ENCODE data around the gene CCDC171.
A peak's percentile ranks its signal among the peaks of the same experiment; 100 is the strongest.
"Not testable (repeated sequence)": the region's sequence is repeated elsewhere in the genome, so short reads cannot be mapped to it uniquely, and the experiment has no call there.

CCDC171 gene

DNA sequence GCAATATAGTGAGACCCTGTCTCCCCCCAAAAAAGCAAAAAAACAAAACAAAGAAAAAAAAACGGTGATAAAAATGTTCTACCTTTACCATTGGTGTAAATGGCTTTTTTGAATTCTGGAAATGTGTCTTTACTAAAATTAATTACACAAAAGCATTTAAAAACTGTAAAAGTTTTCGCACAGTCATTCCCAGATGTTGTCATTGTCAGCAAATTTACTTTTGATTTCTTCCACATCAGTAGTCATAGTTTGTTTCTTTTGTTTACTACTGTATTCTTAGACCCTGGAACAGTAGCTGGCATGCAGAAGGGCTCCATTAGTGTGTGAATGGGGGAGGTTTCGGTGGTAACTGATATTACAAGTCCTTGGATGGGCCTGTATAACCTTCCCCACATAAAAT is 39.5 kb downstream of the CCDC171 start:
- no peak for DNase-seq (ENCODE audit: low read depth)
- TF ChIP-seq, protein P1, sequence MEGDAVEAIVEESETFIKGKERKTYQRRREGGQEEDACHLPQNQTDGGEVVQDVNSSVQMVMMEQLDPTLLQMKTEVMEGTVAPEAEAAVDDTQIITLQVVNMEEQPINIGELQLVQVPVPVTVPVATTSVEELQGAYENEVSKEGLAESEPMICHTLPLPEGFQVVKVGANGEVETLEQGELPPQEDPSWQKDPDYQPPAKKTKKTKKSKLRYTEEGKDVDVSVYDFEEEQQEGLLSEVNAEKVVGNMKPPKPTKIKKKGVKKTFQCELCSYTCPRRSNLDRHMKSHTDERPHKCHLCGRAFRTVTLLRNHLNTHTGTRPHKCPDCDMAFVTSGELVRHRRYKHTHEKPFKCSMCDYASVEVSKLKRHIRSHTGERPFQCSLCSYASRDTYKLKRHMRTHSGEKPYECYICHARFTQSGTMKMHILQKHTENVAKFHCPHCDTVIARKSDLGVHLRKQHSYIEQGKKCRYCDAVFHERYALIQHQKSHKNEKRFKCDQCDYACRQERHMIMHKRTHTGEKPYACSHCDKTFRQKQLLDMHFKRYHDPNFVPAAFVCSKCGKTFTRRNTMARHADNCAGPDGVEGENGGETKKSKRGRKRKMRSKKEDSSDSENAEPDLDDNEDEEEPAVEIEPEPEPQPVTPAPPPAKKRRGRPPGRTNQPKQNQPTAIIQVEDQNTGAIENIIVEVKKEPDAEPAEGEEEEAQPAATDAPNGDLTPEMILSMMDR (conservative IDR thresholded peaks at IDR 0.05; ENCODE audit: control insufficient read depth, insufficient read depth, low read depth, low read length) = no peak
- no peak overlapping the region for H3K4me3 ChIP-seq (ENCODE audit: control insufficient read depth, low read depth, low read length)

DNA sequence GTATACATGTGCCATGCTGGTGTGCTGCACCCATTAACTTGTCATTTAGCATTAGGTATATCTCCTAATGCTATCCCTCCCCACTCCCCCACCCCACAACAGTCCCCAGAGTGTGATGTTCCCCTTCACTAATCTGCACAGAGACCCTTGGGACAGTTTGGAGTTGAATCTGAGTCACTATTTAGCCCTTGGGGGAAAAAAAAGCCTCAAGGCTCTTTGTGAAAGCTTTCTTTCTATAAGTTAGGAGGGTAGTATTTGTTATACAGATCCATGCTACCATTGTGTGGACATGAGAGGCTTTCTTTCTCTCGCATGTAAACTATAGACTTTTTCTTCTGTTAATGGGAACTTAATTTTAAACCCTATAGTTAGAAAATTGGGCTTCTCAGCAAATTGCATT is 40.1 kb downstream of the CCDC171 start:
- not testable (repeated sequence) for H3K4me3 ChIP-seq (ENCODE audit: control insufficient read depth, low read depth, low read length); DNase-seq (ENCODE audit: low read depth)

DNA sequence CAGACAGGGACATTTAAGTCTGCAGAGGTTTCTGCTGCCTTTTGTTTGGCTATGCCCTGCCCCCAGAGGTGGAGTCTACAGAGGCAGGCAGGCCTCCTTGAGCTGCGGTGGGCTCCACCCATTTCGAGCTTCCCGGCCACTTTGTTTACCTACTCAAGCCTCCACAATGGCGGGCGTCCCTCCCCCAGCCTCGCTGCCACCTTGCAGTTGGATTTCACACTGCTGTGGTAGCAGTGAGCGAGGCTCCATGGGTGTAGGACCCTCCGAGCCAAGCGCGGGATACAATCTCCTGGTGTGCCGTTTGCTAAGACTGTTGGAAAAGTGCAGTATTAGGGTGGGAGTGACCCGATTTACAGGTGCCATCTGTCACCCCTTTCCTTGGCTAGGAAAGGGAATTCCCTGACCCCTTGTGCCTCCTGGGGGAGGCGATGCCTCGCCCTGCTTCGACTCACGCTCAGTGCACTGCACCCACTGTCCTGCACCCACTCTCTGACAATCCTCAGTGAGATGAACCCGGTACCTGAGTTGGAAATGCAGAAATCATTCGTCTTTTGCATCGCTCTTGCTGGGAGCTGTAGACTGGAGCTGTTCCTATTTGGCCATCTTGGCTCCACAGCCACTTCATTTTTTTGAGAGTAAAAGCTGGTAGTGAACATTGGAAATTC is 48.0 kb downstream of the CCDC171 start:
- H3K4me3 ChIP-seq (ENCODE audit: control insufficient read depth, low read depth, low read length); DNase-seq (ENCODE audit: low read depth): not testable (repeated sequence)

DNA sequence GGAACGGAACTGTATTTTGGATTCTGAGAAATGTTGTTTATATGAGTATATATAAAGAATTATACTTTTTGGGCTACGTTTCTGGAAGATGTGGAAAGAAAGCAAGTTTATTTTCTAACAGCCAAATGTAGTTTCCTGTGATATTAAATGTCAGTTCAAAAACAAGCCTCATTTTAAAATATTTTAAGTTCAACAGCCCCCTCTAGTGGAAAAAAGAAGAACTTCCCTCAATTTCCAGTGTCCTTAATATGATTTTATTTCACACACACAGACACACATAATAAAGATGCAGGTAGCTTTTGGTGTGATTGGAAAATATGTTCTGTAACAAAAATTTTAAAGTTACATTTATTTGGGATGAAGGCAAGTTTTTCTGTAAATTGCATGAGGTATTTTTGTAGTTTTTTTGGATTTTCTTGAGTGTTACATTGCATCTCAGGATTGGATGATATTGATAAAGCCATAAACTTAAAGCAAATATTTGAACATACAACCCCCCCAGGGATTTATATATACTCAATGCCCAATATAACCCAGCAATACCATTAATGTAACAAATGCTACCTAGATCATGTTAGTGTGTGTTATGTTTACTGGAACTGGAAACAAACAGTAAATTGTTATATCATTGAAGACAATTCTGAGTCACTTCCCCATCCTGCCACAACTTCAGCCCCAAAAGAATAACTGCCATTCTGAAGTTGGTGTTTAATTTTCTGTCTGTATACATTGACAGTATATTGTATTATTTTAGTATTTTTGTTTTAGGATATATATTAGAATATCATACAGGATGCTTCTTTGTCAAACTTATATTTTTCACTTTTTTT is 54.0 kb downstream of the CCDC171 start:
- no peak overlapping the region for H3K4me3 ChIP-seq (ENCODE audit: control insufficient read depth, low read depth, low read length)
- peak; percentile 47 for DNase-seq (ENCODE audit: low read depth)
- TF ChIP-seq, protein P1 (conservative IDR thresholded peaks at IDR 0.05; ENCODE audit: control insufficient read depth, insufficient read depth, low read depth, low read length) = peak; percentile 55

DNA sequence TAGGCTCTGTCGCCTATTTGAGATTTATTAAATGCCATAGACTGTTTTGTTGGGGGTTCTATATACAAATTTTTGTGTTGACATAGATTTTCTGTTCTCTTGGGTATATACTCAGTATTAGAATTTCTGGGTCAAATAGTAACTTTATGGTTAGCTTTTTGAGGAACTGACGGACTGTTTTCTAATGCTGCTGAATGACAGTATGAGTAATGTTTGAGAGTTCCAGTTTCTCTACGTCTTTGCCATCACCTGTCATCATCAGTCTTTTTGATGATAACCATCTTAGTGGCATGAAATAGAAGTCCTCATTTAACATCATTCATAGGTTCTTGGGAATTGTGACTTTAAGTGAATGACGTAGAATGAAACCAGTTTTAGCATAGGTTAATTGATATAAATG is 60.1 kb downstream of the CCDC171 start:
- TF ChIP-seq, protein P1 (conservative IDR thresholded peaks at IDR 0.05; ENCODE audit: control insufficient read depth, insufficient read depth, low read depth, low read length) = no peak
- no peak for DNase-seq (ENCODE audit: low read depth)
- no peak overlapping the region for H3K4me3 ChIP-seq (ENCODE audit: control insufficient read depth, low read depth, low read length)

DNA sequence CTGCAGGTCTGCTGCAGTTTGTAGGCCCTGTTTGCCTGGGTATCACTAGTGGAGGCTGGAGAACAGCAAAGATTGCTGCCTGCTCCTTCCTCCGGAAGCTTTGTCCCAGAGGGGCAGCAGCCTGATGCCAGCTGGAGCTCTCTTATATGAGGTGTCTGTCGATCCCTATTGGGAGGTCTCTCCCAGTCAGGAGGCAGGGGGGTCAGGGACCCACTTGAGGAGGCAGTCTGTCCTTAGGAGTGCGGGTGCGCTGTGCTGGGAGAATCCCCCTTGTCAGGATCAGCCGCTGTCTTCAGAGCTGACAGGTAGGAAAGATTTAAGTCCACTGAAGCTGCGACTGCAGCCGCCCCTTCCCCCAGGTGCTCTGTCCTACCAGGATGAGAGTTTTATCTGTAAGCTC is 64.9 kb downstream of the CCDC171 start:
- H3K4me3 ChIP-seq (ENCODE audit: control insufficient read depth, low read depth, low read length) = no peak overlapping the region
- DNase-seq (ENCODE audit: low read depth) = no peak
- TF ChIP-seq, protein P1 (conservative IDR thresholded peaks at IDR 0.05; ENCODE audit: control insufficient read depth, insufficient read depth, low read depth, low read length) = no peak

DNA sequence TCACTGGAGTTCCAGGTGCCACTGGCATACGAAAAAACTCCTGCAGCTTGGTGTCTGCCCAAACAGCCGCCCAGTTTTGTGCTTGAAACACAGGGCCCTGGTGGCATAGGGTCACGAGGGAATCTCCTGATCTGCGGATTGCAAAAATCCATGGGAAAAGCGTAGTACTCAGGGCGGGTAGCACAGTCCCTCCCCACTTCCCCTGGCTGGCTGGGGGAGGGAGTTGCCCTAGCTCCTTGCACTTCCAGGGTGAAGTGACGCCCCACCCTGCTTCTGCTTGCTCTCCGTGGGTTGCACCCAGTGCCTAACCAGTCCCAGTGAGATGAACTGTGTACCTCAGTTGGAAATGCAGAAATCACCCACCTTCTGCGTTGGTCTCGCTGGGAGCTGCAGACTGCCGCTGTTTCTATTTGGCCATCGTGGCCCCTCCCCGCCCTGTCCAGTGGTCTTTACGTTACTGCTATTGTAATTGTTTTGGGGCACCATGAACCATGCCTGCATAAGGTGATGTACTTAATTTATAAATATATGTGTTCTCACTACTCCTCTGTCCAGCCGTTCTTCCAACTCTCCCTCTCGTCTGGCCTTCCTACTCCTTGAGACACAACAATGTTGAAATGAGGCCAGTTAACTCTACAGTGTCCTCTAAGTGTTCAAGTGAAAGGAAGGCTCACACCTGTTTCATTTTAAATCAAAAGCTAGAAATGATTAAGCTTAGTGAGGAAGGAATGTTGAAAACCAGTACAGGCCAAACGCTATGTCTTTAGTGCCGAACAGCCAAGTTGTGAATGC is 65.9 kb downstream of the CCDC171 start:
- TF ChIP-seq, protein P1 (conservative IDR thresholded peaks at IDR 0.05; ENCODE audit: control insufficient read depth, insufficient read depth, low read depth, low read length) = no peak
- no peak overlapping the region for H3K4me3 ChIP-seq (ENCODE audit: control insufficient read depth, low read depth, low read length)
- no peak for DNase-seq (ENCODE audit: low read depth)
